Right cardiac atrium (tissue), 5 donors: ENCODE data around the gene MACF1. TPM values are rescaled to one million over a fixed set of nuclear protein-coding genes. Genes with fewer than 3 reads are reported as not detected.

Experiments used
- ATAC-seq, 2 donors: fragments of 200-7000 bp; cut with Tn5 transposase; one replicate each; pipeline versions ENCODE4 v1.8.0 to v1.9.1; 2020; ENCODE audit warnings: moderate library complexity in 2 of 2, mild to moderate bottlenecking in 1 of 2
- DNase-seq, 3 donors: peaks; one replicate each; pipeline ENCODE4 v3.0.0-alpha.2; 2020
- H3K27ac ChIP-seq: one replicate; pipeline ENCODE4 v1.5.1; 2013; ENCODE audit warnings: mild to moderate bottlenecking, low read length, control low read depth, moderate library complexity
- H3K27me3 ChIP-seq: one replicate; pipeline ENCODE4 v1.6.1; 2013; ENCODE audit not compliant: control insufficient read depth, insufficient read depth
- H3K4me1 ChIP-seq: one replicate; pipeline ENCODE4 v1.6.1; 2013; ENCODE audit warnings: low read length; ENCODE audit not compliant: control insufficient read depth, insufficient read depth
- H3K4me3 ChIP-seq: one replicate; pipeline ENCODE4 v1.5.1; 2013; ENCODE audit warnings: low read length, control low read depth
- H3K9me3 ChIP-seq: one replicate; pipeline ENCODE4 v1.6.1; 2013; ENCODE audit warnings: low read length; ENCODE audit not compliant: control insufficient read depth
- WGBS: extraction: QIAGEN DNeasy Blood & Tissue Kit; methylation state at CpG from one replicate; pipeline ENCODE4 v1.1.7; 2013; 5-methylcytosine and 5-hydroxymethylcytosine counted together
- intact Hi-C, 4 donors: fragments of 100-400 bp; cut with DNase I; formaldehyde crosslinking; loops; one replicate each; pipeline versions ENCODE4 v1.11.0 to v1.14.0; 2022 to 2023
- polyA plus RNA-seq: library from polyadenylated mRNA; stranded (reverse); fragments of 200-250 nt; gene quantifications from one replicate; pipeline ENCODE4 v1.2.3, GENCODE V29; 2013
- total RNA-seq, 4 donors: library from RNA; stranded (reverse); fragmentation: NEBNext Ultra II Directional; extraction: Animal tissue kit (Norgen Biotek cat#: 25700); gene quantifications; one replicate each; pipeline ENCODE4 v1.2.1, GENCODE V29; 2021
- donor health status: healthy with polysubstance abuse.
- donor health status: DM: no; HTN: yes; CAD: no.
- donor health status: DM: no; HTN: no; CAD: no.
- donor health status: DM: no; HTN: yes; CAD: no; lungs with severe emphysema.
- donor health status: DM: yes; HTN: yes; CAD: no.

Gene MACF1
- total and polyA plus RNA-seq, 5 donors: 145 to 359 (median 316) TPM

- peak overlapping the region; percentile 80 for H3K4me3 ChIP-seq
- H3K9me3 ChIP-seq: no peaks in the 10 kb centered on the region
- intact Hi-C loops: loop anchor here in 1 of 4 donors (2.0 kb wide), 1 partner anchor 27 kb away; no protein-coding TSS in a partner anchor
- peaks cover 12% of the 10 kb centered on the region for H3K4me1 ChIP-seq
- peak overlapping the region; percentile 56 for H3K27ac ChIP-seq
- WGBS: 17% methylated on average over 3 of the region's 3 CpGs
- ATAC-seq (no peak), DNase-seq (no peak)
- no peaks in the 10 kb centered on the region for H3K27me3 ChIP-seq
Observed at GRCh38 chr1:39411526-39412478, 207.3 kb downstream of the MACF1 start.

GRCh38 chr1:39412892-39413291, 208.4 kb downstream of the MACF1 start:
- H3K9me3 ChIP-seq: no peaks in the 10 kb centered on the region
- H3K27me3 ChIP-seq: no peaks in the 10 kb centered on the region
- WGBS: 77% methylated on average over 2 of the region's 2 CpGs
- H3K4me3 ChIP-seq: no peak overlapping the region
- DNase-seq (no peak), ATAC-seq (no peak)
- H3K4me1 ChIP-seq: peaks cover 12% of the 10 kb centered on the region
- intact Hi-C loops: no loop called here
- H3K27ac ChIP-seq: no peak overlapping the region

GRCh38 chr1:39413902-39414528, 209.5 kb downstream of the MACF1 start:
- Histone ChIP-seq H3K9me3 (no peaks in the 10 kb centered on the region), H3K4me3 (peak overlapping the region; percentile 1), H3K27ac (peak overlapping the region; percentile 74), H3K4me1 (peaks cover 9% of the 10 kb centered on the region), H3K27me3 (no peaks in the 10 kb centered on the region)
- intact Hi-C loops: no loop called here
- DNase-seq: peak in 1 of 3 donors; percentile 58
- ATAC-seq: no peak
- WGBS: 55% methylated on average over 4 of the region's 4 CpGs

GRCh38 chr1:39415553-39415952, 211.1 kb downstream of the MACF1 start:
- DNase-seq (no peak), ATAC-seq (no peak)
- H3K27ac ChIP-seq: no peak overlapping the region
- H3K4me1 ChIP-seq: peaks cover 10% of the 10 kb centered on the region
- intact Hi-C loops: no loop called here
- H3K4me3 ChIP-seq: no peak overlapping the region
- no peaks in the 10 kb centered on the region for H3K9me3 ChIP-seq
- H3K27me3 ChIP-seq: no peaks in the 10 kb centered on the region
- WGBS: 78% methylated on average over 9 of the region's 9 CpGs

- Histone ChIP-seq H3K4me1 (peaks cover 10% of the 10 kb centered on the region), H3K27ac (no peak overlapping the region), H3K9me3 (no peaks in the 10 kb centered on the region), H3K27me3 (no peaks in the 10 kb centered on the region), H3K4me3 (no peak overlapping the region)
- no peak for ATAC-seq
- DNase-seq: no peak
- intact Hi-C loops: no loop called here
Observed at GRCh38 chr1:39416609-39417008, 212.1 kb downstream of the MACF1 start.

GRCh38 chr1:39418236-39418635, 213.7 kb downstream of the MACF1 start:
- no peak overlapping the region for H3K4me3 ChIP-seq
- intact Hi-C loops: no loop called here
- H3K9me3 ChIP-seq: no peaks in the 10 kb centered on the region
- ATAC-seq (no peak), DNase-seq (no peak)
- WGBS: 71% methylated on average over 4 of the region's 4 CpGs
- peaks cover 6% of the 10 kb centered on the region for H3K4me1 ChIP-seq
- no peaks in the 10 kb centered on the region for H3K27me3 ChIP-seq
- H3K27ac ChIP-seq: no peak overlapping the region

GRCh38 chr1:39420493-39420892, 216.0 kb downstream of the MACF1 start:
- peaks cover 3% of the 10 kb centered on the region for H3K4me1 ChIP-seq
- H3K27ac ChIP-seq: no peak overlapping the region
- no peaks in the 10 kb centered on the region for H3K9me3 ChIP-seq
- DNase-seq (no peak), ATAC-seq (no peak)
- H3K4me3 ChIP-seq: no peak overlapping the region
- intact Hi-C loops: loop anchor here in 1 of 4 donors (10.0 kb wide), 1 partner anchor 46 kb away; no protein-coding TSS in a partner anchor
- no peaks in the 10 kb centered on the region for H3K27me3 ChIP-seq

- Histone ChIP-seq H3K27me3 (no peaks in the 10 kb centered on the region), H3K27ac (no peak overlapping the region), H3K4me3 (no peak overlapping the region), H3K9me3 (no peaks in the 10 kb centered on the region), H3K4me1 (peaks cover 3% of the 10 kb centered on the region)
- intact Hi-C loops: loop anchor here in 1 of 4 donors (10.0 kb wide), 1 partner anchor 48 kb away; no protein-coding TSS in a partner anchor
- DNase-seq (no peak), ATAC-seq (no peak)
- 87% methylated on average over 4 of the region's 4 CpGs for WGBS
Observed at GRCh38 chr1:39422614-39423013, 218.1 kb downstream of the MACF1 start.

GRCh38 chr1:39425151-39425550, 220.7 kb downstream of the MACF1 start:
- Histone ChIP-seq H3K27me3 (no peaks in the 10 kb centered on the region), H3K9me3 (no peaks in the 10 kb centered on the region), H3K27ac (no peak overlapping the region), H3K4me1 (peaks cover 2% of the 10 kb centered on the region), H3K4me3 (no peak overlapping the region)
- no peak for ATAC-seq
- intact Hi-C loops: loop anchor here in 1 of 4 donors (10.0 kb wide), 1 partner anchor 50 kb away; no protein-coding TSS in a partner anchor
- DNase-seq: no peak
- 72% methylated on average over 3 of the region's 3 CpGs for WGBS

GRCh38 chr1:39425634-39426033, 221.1 kb downstream of the MACF1 start:
- H3K9me3 ChIP-seq: no peaks in the 10 kb centered on the region
- no peak overlapping the region for H3K4me3 ChIP-seq
- intact Hi-C loops: loop anchor here in 1 of 4 donors (10.0 kb wide), 1 partner anchor 51 kb away; no protein-coding TSS in a partner anchor
- ATAC-seq (no peak), DNase-seq (no peak)
- no peak overlapping the region for H3K27ac ChIP-seq
- H3K4me1 ChIP-seq: peaks cover 2% of the 10 kb centered on the region
- no peaks in the 10 kb centered on the region for H3K27me3 ChIP-seq

GRCh38 chr1:39426346-39426745, 221.9 kb downstream of the MACF1 start:
- Histone ChIP-seq H3K4me1 (peaks cover 2% of the 10 kb centered on the region), H3K27me3 (no peaks in the 10 kb centered on the region), H3K4me3 (no peak overlapping the region), H3K9me3 (no peaks in the 10 kb centered on the region), H3K27ac (no peak overlapping the region)
- intact Hi-C loops: loop anchor here in 1 of 4 donors (10.0 kb wide), 1 partner anchor 52 kb away; no protein-coding TSS in a partner anchor
- no peak for DNase-seq
- WGBS: 88% methylated on average over 1 of the region's 1 CpG
- no peak for ATAC-seq
